CD4-positive, alpha-beta T cell treated with Interleukin-15 for 4 hours (primary cell): ENCODE data around the gene ZNF804A.

Experiments
- DNase-seq: peaks from one replicate; pipeline ENCODE4 v3.0.0-alpha.2; 2020; ENCODE audit warnings: low spot score

ZNF804A gene

GRCh38 chr2:184945824-184946223, 347.5 kb downstream of the ZNF804A start:
- no peak for DNase-seq

- no peak for DNase-seq
Observed at GRCh38 chr2:184956856-184957255, 358.5 kb downstream of the ZNF804A start.

- DNase-seq: no peak
Observed at GRCh38 chr2:184971546-184972068, 373.3 kb downstream of the ZNF804A start.
